ENCODE data around the gene GALE. TPM values are rescaled to one million over a fixed set of nuclear protein-coding genes. Genes with fewer than 3 reads are reported as not detected.
A peak's percentile ranks its signal among the peaks of the same experiment; 100 is the strongest.

The GALE gene
- total and polyA plus RNA-seq, 2 of the 13 experiments (the other 11 are each of a cell fraction or from before 2014, with no cell fraction given) = 85.2 to 88.4 TPM

GRCh38 chr1:23800400-23801337 lies at the start of gene GALE (continued):
- TF ChIP-seq ZBTB4 (CRISPR knock-in tag; IDR thresholded peaks at IDR 0.05; ENCODE audit: borderline replicate concordance) (no peak), ZSCAN5A (CRISPR knock-in tag; IDR thresholded peaks at IDR 0.05; ENCODE audit: borderline replicate concordance) (no peak), THYN1 (CRISPR knock-in tag; IDR thresholded peaks at IDR 0.05; ENCODE audit: borderline replicate concordance, low read depth) (no peak), ATF4 (CRISPR knock-in tag; IDR thresholded peaks at IDR 0.05) (no peak), SNAPC2 (CRISPR knock-in tag; IDR thresholded peaks at IDR 0.05) (0 out of 2 replicates have a peak, but pooled peaks have one; percentile 3), NR3C1 (CRISPR knock-in tag; IDR thresholded peaks at IDR 0.05) (no peak), KMT2A (CRISPR knock-in tag; IDR thresholded peaks at IDR 0.05) (peak; percentile 1; the same call in 1 of the 2 replicates), ZNF790 (CRISPR knock-in tag; IDR thresholded peaks at IDR 0.05; ENCODE audit: borderline replicate concordance) (no peak), DBP (CRISPR knock-in tag; IDR thresholded peaks at IDR 0.05; ENCODE audit: not compliant biosample characterization) (no peak), CC2D1A (CRISPR knock-in tag; IDR thresholded peaks at IDR 0.05) (no peak), ZNF24 (IDR thresholded peaks at IDR 0.05) (no peak), ZNF747 (CRISPR knock-in tag; IDR thresholded peaks at IDR 0.05; ENCODE audit: borderline replicate concordance) (peak; percentile 72; the same call in 1 of the 2 replicates), ELF1 (CRISPR knock-in tag; IDR thresholded peaks at IDR 0.05) (peak; percentile 94), CEBPB (IDR thresholded peaks at IDR 0.05; ENCODE audit: borderline replicate concordance, low read depth, low read length) (no peak), ZSCAN29 (CRISPR knock-in tag; conservative IDR thresholded peaks at IDR 0.05) (peak; percentile 14; the same call in 1 of the 2 replicates)
- TF ChIP-seq, protein P1, sequence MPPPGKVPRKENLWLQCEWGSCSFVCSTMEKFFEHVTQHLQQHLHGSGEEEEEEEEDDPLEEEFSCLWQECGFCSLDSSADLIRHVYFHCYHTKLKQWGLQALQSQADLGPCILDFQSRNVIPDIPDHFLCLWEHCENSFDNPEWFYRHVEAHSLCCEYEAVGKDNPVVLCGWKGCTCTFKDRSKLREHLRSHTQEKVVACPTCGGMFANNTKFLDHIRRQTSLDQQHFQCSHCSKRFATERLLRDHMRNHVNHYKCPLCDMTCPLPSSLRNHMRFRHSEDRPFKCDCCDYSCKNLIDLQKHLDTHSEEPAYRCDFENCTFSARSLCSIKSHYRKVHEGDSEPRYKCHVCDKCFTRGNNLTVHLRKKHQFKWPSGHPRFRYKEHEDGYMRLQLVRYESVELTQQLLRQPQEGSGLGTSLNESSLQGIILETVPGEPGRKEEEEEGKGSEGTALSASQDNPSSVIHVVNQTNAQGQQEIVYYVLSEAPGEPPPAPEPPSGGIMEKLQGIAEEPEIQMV (CRISPR knock-in tag; IDR thresholded peaks at IDR 0.05; ENCODE audit: low read depth) = no peak
- TF ChIP-seq, protein P2, sequence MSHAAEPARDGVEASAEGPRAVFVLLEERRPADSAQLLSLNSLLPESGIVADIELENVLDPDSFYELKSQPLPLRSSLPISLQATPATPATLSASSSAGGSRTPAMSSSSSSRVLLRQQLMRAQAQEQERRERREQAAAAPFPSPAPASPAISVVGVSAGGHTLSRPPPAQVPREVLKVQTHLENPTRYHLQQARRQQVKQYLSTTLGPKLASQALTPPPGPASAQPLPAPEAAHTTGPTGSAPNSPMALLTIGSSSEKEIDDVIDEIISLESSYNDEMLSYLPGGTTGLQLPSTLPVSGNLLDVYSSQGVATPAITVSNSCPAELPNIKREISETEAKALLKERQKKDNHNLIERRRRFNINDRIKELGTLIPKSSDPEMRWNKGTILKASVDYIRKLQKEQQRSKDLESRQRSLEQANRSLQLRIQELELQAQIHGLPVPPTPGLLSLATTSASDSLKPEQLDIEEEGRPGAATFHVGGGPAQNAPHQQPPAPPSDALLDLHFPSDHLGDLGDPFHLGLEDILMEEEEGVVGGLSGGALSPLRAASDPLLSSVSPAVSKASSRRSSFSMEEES (CRISPR knock-in tag; IDR thresholded peaks at IDR 0.05) = no peak; the same call in 1 of the 2 replicates
